CD4-positive, alpha-beta memory T cell (primary cell): ENCODE measurements around the gene SHISAL1. TPM values are rescaled to one million over a fixed set of nuclear protein-coding genes. Genes with fewer than 3 reads are reported as not detected.

Experiments used
- CTCF ChIA-PET: fragments of 350-600 bp; sonication (Branson Sonifier 250); formaldehyde crosslinking; loops from one replicate; lab custom pipeline; 2021; ENCODE audit warnings: inconsistent platforms; ENCODE audit not compliant: partially characterized antibody; lab: Charles Lee
- POLR2A ChIA-PET: fragments of 350-600 bp; sonication (Branson Sonifier 250); formaldehyde crosslinking; loops from one replicate; lab custom pipeline; 2021; ENCODE audit not compliant: partially characterized antibody; lab: Charles Lee
- DNase-seq, 5 donors: peaks; one replicate each; pipeline versions ENCODE4 v3.0.0 to v3.0.0-alpha.2; 2020 to 2022; ENCODE audit warnings: mixed read lengths in 1 of 5
- H3K27ac ChIP-seq: one replicate; pipeline ENCODE4 v1.7.0; 2013; ENCODE audit warnings: low read depth, low read length
- H3K27me3 ChIP-seq: 2 replicates; pipeline ENCODE4 v1.7.0; 2013; ENCODE audit warnings: mild to moderate bottlenecking, low read length, moderate library complexity; ENCODE audit not compliant: insufficient read depth
- H3K36me3 ChIP-seq: 2 replicates; pipeline ENCODE4 v1.7.0; 2013; ENCODE audit warnings: mild to moderate bottlenecking, low read length, moderate library complexity; ENCODE audit not compliant: insufficient read depth
- H3K4me1 ChIP-seq: 2 replicates; pipeline ENCODE4 v1.7.0; 2013; ENCODE audit warnings: mild to moderate bottlenecking, low read length, moderate library complexity; ENCODE audit not compliant: insufficient read depth
- H3K4me3 ChIP-seq, 2 donors: one replicate each; pipeline ENCODE4 v1.7.0; 2013; ENCODE audit warnings: low read length in 2 of 2, mild to moderate bottlenecking in 1 of 2
- H3K9me3 ChIP-seq, 2 donors: one replicate each; pipeline ENCODE4 v1.7.0; 2013; ENCODE audit warnings: low read length in 2 of 2, control low read depth in 1 of 2; ENCODE audit not compliant: control insufficient read depth in 1 of 2
- H3K27ac Mint-ChIP-seq, 7 donors: one replicate each; pipeline ENCODE4 v1.8.0; 2020 to 2021; ENCODE audit warnings: mixed read lengths in 7 of 7, mild to moderate bottlenecking in 6 of 7, inconsistent platforms in 3 of 7, moderate library complexity in 3 of 7
- H3K27me3 Mint-ChIP-seq, 2 donors: one replicate each; pipeline ENCODE4 v1.8.0; 2020 to 2021; ENCODE audit warnings: mixed read lengths in 2 of 2
- H3K36me3 Mint-ChIP-seq, 2 donors: one replicate each; pipeline ENCODE4 v1.8.0; 2020 to 2021; ENCODE audit warnings: mixed read lengths in 2 of 2, inconsistent platforms in 1 of 2, mild to moderate bottlenecking in 1 of 2
- H3K4me1 Mint-ChIP-seq, 4 donors: one replicate each; pipeline ENCODE4 v1.8.0; 2020 to 2021; ENCODE audit warnings: mixed read lengths in 4 of 4, mild to moderate bottlenecking in 1 of 4
- H3K4me3 Mint-ChIP-seq, 8 donors: one replicate each; pipeline ENCODE4 v1.8.0; 2020 to 2021; ENCODE audit warnings: mixed read lengths in 8 of 8, mild to moderate bottlenecking in 7 of 8, moderate library complexity in 6 of 8, inconsistent platforms in 3 of 8
- H3K9me3 Mint-ChIP-seq, 8 donors: one replicate each; pipeline ENCODE4 v1.8.0; 2020 to 2021; ENCODE audit warnings: mixed read lengths in 8 of 8, mild to moderate bottlenecking in 5 of 8, inconsistent platforms in 3 of 8, moderate library complexity in 1 of 8
- intact Hi-C: fragments of 100-400 bp; cut with micrococcal nuclease; formaldehyde crosslinking; loops from one replicate; pipeline ENCODE4 v1.15.1; 2023
- polyA plus RNA-seq, 2 donors: library from polyadenylated mRNA; unstranded; fragments of 300-500 nt; fragmentation: Illumina TruSeq; gene quantifications; one replicate each; pipeline ENCODE4 v1.2.3, GENCODE V29; 2021
- total RNA-seq, 2 experiments: library from RNA; stranded (reverse); gene quantifications; one replicate each; pipeline ENCODE4 v1.2.3, GENCODE V29; 2021

The SHISAL1 gene
- total and polyA plus RNA-seq, 4 experiments from 2014 or later, result not detected

GRCh38 chr22:44291265-44291664 is 21.5 kb downstream of the SHISAL1 start:
- no peaks in the 10 kb centered on the region for H3K4me1 ChIP-seq
- no peaks in the 10 kb centered on the region for H3K4me1 Mint-ChIP-seq
- ChIA-PET CTCF (no interaction called here), POLR2A (no interaction called here)
- no peaks in the 10 kb centered on the region for H3K36me3 Mint-ChIP-seq
- DNase-seq, result no peak
- no peak overlapping the region for H3K4me3 ChIP-seq
- no peak overlapping the region for H3K27ac Mint-ChIP-seq
- intact Hi-C loops, result no loop called here
- H3K36me3 ChIP-seq, result no peaks in the 10 kb centered on the region
- H3K9me3 Mint-ChIP-seq, result peaks cover 0 to 8% (median 3%) of the 10 kb centered on the region in 8 donors
- no peaks in the 10 kb centered on the region for H3K27me3 ChIP-seq
- H3K27me3 Mint-ChIP-seq, result peaks cover 3 to 4% of the 10 kb centered on the region in 2 donors
- no peak overlapping the region for H3K27ac ChIP-seq
- no peak overlapping the region for H3K4me3 Mint-ChIP-seq
- H3K9me3 ChIP-seq, result no peaks in the 10 kb centered on the region

- Histone ChIP-seq H3K4me1 (no peaks in the 10 kb centered on the region), H3K36me3 (no peaks in the 10 kb centered on the region), H3K4me3 (no peak overlapping the region), H3K27me3 (no peaks in the 10 kb centered on the region), H3K9me3 (no peaks in the 10 kb centered on the region), H3K27ac (no peak overlapping the region)
- Mint-ChIP-seq H3K9me3 (peaks cover 0 to 8% (median 3%) of the 10 kb centered on the region in 8 donors), H3K4me3 (no peak overlapping the region), H3K27me3 (peaks cover 4% of the 10 kb centered on the region in 2 donors), H3K4me1 (peaks cover 0 to 3% (median 0%) of the 10 kb centered on the region in 4 donors), H3K36me3 (no peaks in the 10 kb centered on the region), H3K27ac (no peak overlapping the region)
- no peak for DNase-seq
- intact Hi-C loops, result no loop called here
- POLR2A ChIA-PET, result no interaction called here
- CTCF ChIA-PET, result no interaction called here
Measured at GRCh38 chr22:44289414-44290171, 23.2 kb downstream of the SHISAL1 start.

- CTCF ChIA-PET, result interaction anchor here (1.1 kb wide), 1 partner anchor 279 kb away, joined by 6 read pairs; no protein-coding TSS in a partner anchor
- peaks cover 0 to 3% (median 0%) of the 10 kb centered on the region in 4 donors for H3K4me1 Mint-ChIP-seq
- no peaks in the 10 kb centered on the region for H3K27me3 ChIP-seq
- no peaks in the 10 kb centered on the region for H3K36me3 ChIP-seq
- no peaks in the 10 kb centered on the region for H3K9me3 ChIP-seq
- H3K4me3 Mint-ChIP-seq, result no peak overlapping the region
- intact Hi-C loops, result no loop called here
- no peaks in the 10 kb centered on the region for H3K4me1 ChIP-seq
- peaks cover 4% of the 10 kb centered on the region in 2 donors for H3K27me3 Mint-ChIP-seq
- no peak overlapping the region for H3K4me3 ChIP-seq
- no peak for DNase-seq
- no peak overlapping the region for H3K27ac ChIP-seq
- no peak overlapping the region for H3K27ac Mint-ChIP-seq
- POLR2A ChIA-PET, result no interaction called here
- peaks cover 0 to 1% (median 0%) of the 10 kb centered on the region in 8 donors for H3K9me3 Mint-ChIP-seq
- no peaks in the 10 kb centered on the region for H3K36me3 Mint-ChIP-seq
Measured at GRCh38 chr22:44288913-44289312, 23.8 kb downstream of the SHISAL1 start.

- no peak for DNase-seq
- ChIA-PET POLR2A (no interaction called here), CTCF (interaction anchor here (1.1 kb wide), 1 partner anchor 280 kb away, joined by 6 read pairs; no protein-coding TSS in a partner anchor)
- Mint-ChIP-seq H3K9me3 (no peaks in the 10 kb centered on the region), H3K27ac (no peak overlapping the region), H3K4me1 (peaks cover 0 to 3% (median 0%) of the 10 kb centered on the region in 4 donors), H3K36me3 (no peaks in the 10 kb centered on the region), H3K4me3 (no peak overlapping the region), H3K27me3 (peaks cover 4% of the 10 kb centered on the region in 2 donors)
- no peak overlapping the region for H3K4me3 ChIP-seq
- no peaks in the 10 kb centered on the region for H3K36me3 ChIP-seq
- no peaks in the 10 kb centered on the region for H3K27me3 ChIP-seq
- intact Hi-C loops, result no loop called here
- H3K4me1 ChIP-seq, result no peaks in the 10 kb centered on the region
- no peak overlapping the region for H3K27ac ChIP-seq
- no peaks in the 10 kb centered on the region for H3K9me3 ChIP-seq
Measured at GRCh38 chr22:44287741-44288140, 25.0 kb downstream of the SHISAL1 start.

- DNase-seq, result no peak
- Histone ChIP-seq H3K27me3 (no peaks in the 10 kb centered on the region), H3K27ac (no peak overlapping the region), H3K36me3 (no peaks in the 10 kb centered on the region), H3K4me3 (no peak overlapping the region), H3K9me3 (no peaks in the 10 kb centered on the region), H3K4me1 (no peaks in the 10 kb centered on the region)
- H3K4me3 Mint-ChIP-seq, result no peak overlapping the region
- H3K4me1 Mint-ChIP-seq, result peaks cover 0 to 3% (median 0%) of the 10 kb centered on the region in 4 donors
- ChIA-PET CTCF (no interaction called here), POLR2A (no interaction called here)
- H3K36me3 Mint-ChIP-seq, result no peaks in the 10 kb centered on the region
- intact Hi-C loops, result no loop called here
- no peak overlapping the region for H3K27ac Mint-ChIP-seq
- H3K27me3 Mint-ChIP-seq, result peaks cover 4% of the 10 kb centered on the region in 2 donors
- H3K9me3 Mint-ChIP-seq, result no peaks in the 10 kb centered on the region
Measured at GRCh38 chr22:44287121-44287693, 25.5 kb downstream of the SHISAL1 start.

- no peak for DNase-seq
- H3K27me3 ChIP-seq, result no peaks in the 10 kb centered on the region
- intact Hi-C loops, result no loop called here
- no peak overlapping the region for H3K27ac ChIP-seq
- no peaks in the 10 kb centered on the region for H3K36me3 Mint-ChIP-seq
- H3K9me3 ChIP-seq, result no peaks in the 10 kb centered on the region
- H3K36me3 ChIP-seq, result no peaks in the 10 kb centered on the region
- H3K4me1 ChIP-seq, result no peaks in the 10 kb centered on the region
- CTCF ChIA-PET, result no interaction called here
- no peak overlapping the region for H3K4me3 ChIP-seq
- H3K9me3 Mint-ChIP-seq, result no peaks in the 10 kb centered on the region
- H3K4me1 Mint-ChIP-seq, result peaks cover 0 to 3% (median 0%) of the 10 kb centered on the region in 4 donors
- peaks cover 4% of the 10 kb centered on the region in 2 donors for H3K27me3 Mint-ChIP-seq
- POLR2A ChIA-PET, result no interaction called here
- no peak overlapping the region for H3K27ac Mint-ChIP-seq
- H3K4me3 Mint-ChIP-seq, result no peak overlapping the region
Measured at GRCh38 chr22:44286646-44287045, 26.1 kb downstream of the SHISAL1 start.

- peaks cover 4 to 8% of the 10 kb centered on the region in 2 donors for H3K27me3 Mint-ChIP-seq
- Histone ChIP-seq H3K36me3 (no peaks in the 10 kb centered on the region), H3K27me3 (no peaks in the 10 kb centered on the region), H3K4me3 (no peak overlapping the region), H3K9me3 (no peaks in the 10 kb centered on the region), H3K27ac (no peak overlapping the region), H3K4me1 (no peaks in the 10 kb centered on the region)
- H3K36me3 Mint-ChIP-seq, result no peaks in the 10 kb centered on the region
- no peak for DNase-seq
- H3K9me3 Mint-ChIP-seq, result no peaks in the 10 kb centered on the region
- POLR2A ChIA-PET, result interaction anchor here (0.6 kb wide), 1 partner anchor 149 kb away, joined by 3 read pairs; no protein-coding TSS in a partner anchor
- no peak overlapping the region for H3K27ac Mint-ChIP-seq
- H3K4me3 Mint-ChIP-seq, result no peak overlapping the region
- H3K4me1 Mint-ChIP-seq, result peaks cover 0 to 3% (median 0%) of the 10 kb centered on the region in 4 donors
- CTCF ChIA-PET, result interaction anchor here (1.0 kb wide), 1 partner anchor 265 kb away, joined by 3 read pairs; no protein-coding TSS in a partner anchor
- intact Hi-C loops, result no loop called here
Measured at GRCh38 chr22:44284711-44285110, 28.0 kb downstream of the SHISAL1 start.
